CD4-positive, alpha-beta T cell (primary cell): ENCODE measurements around the gene CCDC87. TPM values are rescaled to one million over a fixed set of nuclear protein-coding genes. Genes with fewer than 3 reads are reported as not detected.
A peak's percentile ranks its signal among the peaks of the same experiment; 100 is the strongest.

Experiments
- ATAC-seq: fragments of 200-7000 bp; cut with Tn5 transposase; one replicate; pipeline ENCODE4 v1.10.0; 2022; ENCODE audit warnings: mild to moderate bottlenecking; ENCODE audit not compliant: poor library complexity
- CTCF ChIA-PET: fragments of 350-600 bp; sonication (Branson Sonifier 250); formaldehyde crosslinking; loops from one replicate; lab custom pipeline; 2021; ENCODE audit warnings: antibody characterized with exemption, inconsistent platforms; lab: Charles Lee
- POLR2A ChIA-PET: fragments of 350-600 bp; sonication (Branson Sonifier 250); formaldehyde crosslinking; loops from one replicate; lab custom pipeline; 2021; ENCODE audit warnings: antibody characterized with exemption, inconsistent platforms; lab: Charles Lee
- DNase-seq, 14 experiments: peaks; one replicate each; pipeline ENCODE4 v3.0.0-alpha.2; 2013 to 2020; ENCODE audit warnings: mixed read lengths in 2 of 14
- H3K27ac ChIP-seq, 2 donors: one replicate each; pipeline versions ENCODE4 v1.5.1 to v1.7.0; 2013; ENCODE audit warnings: low read length in 2 of 2, low read depth in 1 of 2, mild to moderate bottlenecking in 1 of 2
- H3K27me3 ChIP-seq, 2 experiments: 1 replicate in 1 of 2; 2 replicates in 1 of 2; pipeline versions ENCODE4 v1.6.1 to v1.7.0; 2013; ENCODE audit warnings: low read length in 2 of 2, control low read depth in 1 of 2, mild to moderate bottlenecking in 1 of 2, moderate library complexity in 1 of 2; ENCODE audit not compliant: insufficient read depth in 2 of 2, control insufficient read depth in 1 of 2
- H3K36me3 ChIP-seq: one replicate; pipeline ENCODE4 v1.6.1; 2013; ENCODE audit warnings: low read length, control low read depth; ENCODE audit not compliant: insufficient read depth
- H3K4me1 ChIP-seq: one replicate; pipeline ENCODE4 v1.6.1; 2013; ENCODE audit warnings: low read length, control low read depth; ENCODE audit not compliant: insufficient read depth
- H3K4me3 ChIP-seq: one replicate; pipeline ENCODE4 v1.5.1; 2013; ENCODE audit warnings: mild to moderate bottlenecking, low read length, moderate library complexity
- H3K9me3 ChIP-seq, 2 experiments: 1 replicate in 1 of 2; 2 replicates in 1 of 2; pipeline versions ENCODE4 v1.6.1 to v1.7.0; 2013; ENCODE audit warnings: low read length in 2 of 2, mild to moderate bottlenecking in 2 of 2, control low read depth in 1 of 2, moderate library complexity in 1 of 2; ENCODE audit not compliant: control insufficient read depth in 1 of 2, insufficient read depth in 1 of 2
- H3K27ac Mint-ChIP-seq: one replicate; pipeline ENCODE4 v1.8.0; 2020; ENCODE audit warnings: mixed read lengths
- H3K27me3 Mint-ChIP-seq: one replicate; pipeline ENCODE4 v1.8.0; 2021; ENCODE audit warnings: mixed read lengths
- H3K36me3 Mint-ChIP-seq: one replicate; pipeline ENCODE4 v1.8.0; 2021; ENCODE audit warnings: low read depth, mixed read lengths
- H3K4me1 Mint-ChIP-seq: one replicate; pipeline ENCODE4 v1.8.0; 2021; ENCODE audit warnings: low read depth, mixed read lengths
- H3K4me3 Mint-ChIP-seq: one replicate; pipeline ENCODE4 v1.8.0; 2020; ENCODE audit warnings: mild to moderate bottlenecking, mixed read lengths
- H3K9me3 Mint-ChIP-seq: one replicate; pipeline ENCODE4 v1.8.0; 2020; ENCODE audit warnings: mixed read lengths
- intact Hi-C, 2 experiments: fragments of 100-400 bp; cut with DNase I in 1 of 2; cut with micrococcal nuclease in 1 of 2; formaldehyde crosslinking; loops; one replicate each; pipeline versions ENCODE4 v1.15.1 to v1.9.0; 2023 to 2025; cut with DNase I, micrococcal nuclease
- total RNA-seq, 174 experiments: library from RNA in 2 of 174; stranded (reverse) in 2 of 174; gene quantifications; one replicate each; pipeline ENCODE4 v1.2.3 and lab custom pipeline; 2021 to 2026
- TF ChIP-seq, protein P1 (sequence below): fragments of 200-600 bp; IDR thresholded peaks from one replicate; pipeline ENCODE4 v1.8.0; 2022; ENCODE audit warnings: antibody characterized with exemption, mild to moderate bottlenecking

The CCDC87 gene
- total RNA-seq, 2 experiments from 2014 or later: 0.22 to 0.25 TPM

DNA sequence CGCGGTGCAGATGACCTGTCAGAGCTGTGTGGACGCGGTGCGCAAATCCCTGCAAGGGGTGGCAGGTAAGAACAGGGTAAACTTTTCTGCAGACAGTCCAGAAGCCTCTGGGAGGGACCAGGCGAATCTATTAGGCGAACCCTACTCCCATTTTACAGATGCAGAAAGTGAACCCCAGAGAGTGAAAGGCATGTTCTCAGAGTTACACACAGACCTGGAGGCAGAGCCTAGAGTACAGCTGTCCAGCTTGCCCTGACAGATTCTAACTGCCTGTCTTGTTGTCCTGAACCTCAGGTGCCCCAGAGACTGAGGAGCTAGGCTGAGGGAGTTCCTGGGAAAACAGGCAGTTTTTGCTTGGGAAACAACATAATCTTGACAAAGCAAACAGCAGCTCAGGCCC lies 787 bp upstream of the CCDC87 start:
- peak overlapping the region; percentile 85 for H3K27ac Mint-ChIP-seq
- no peak for ATAC-seq
- no peaks in the 10 kb centered on the region for H3K27me3 ChIP-seq
- no peak for DNase-seq
- no peaks in the 10 kb centered on the region for H3K9me3 ChIP-seq
- peak overlapping the region in 1 of 2 donors; percentile 58 for H3K27ac ChIP-seq
- peak overlapping the region; percentile 79 for H3K4me3 ChIP-seq
- peaks cover 4% of the 10 kb centered on the region for H3K36me3 Mint-ChIP-seq
- no peaks in the 10 kb centered on the region for H3K9me3 Mint-ChIP-seq
- no peaks in the 10 kb centered on the region for H3K27me3 Mint-ChIP-seq
- POLR2A ChIA-PET: interaction anchor here (0.5 to 5.3 kb wide), 7 partner anchors 24 to 113 kb away, joined by 3 to 42 read pairs (median 4); partner anchors contain the start of genes DPP3, RBM14, RBM4 and RBM4B
- peaks cover 23% of the 10 kb centered on the region for H3K4me1 Mint-ChIP-seq
- intact Hi-C loops: loop anchor here (1.0 to 5.0 kb wide), 5 partner anchors 23 to 121 kb away; partner anchors contain the start of genes RBM4 (in 2 of the 2), RBM14 (in 1 of the 2) and RBM4B (in 1 of the 2)
- CTCF ChIA-PET: interaction anchor here (1.1 to 3.7 kb wide), 5 partner anchors 23 to 85 kb away, joined by 4 to 47 read pairs (median 12); partner anchors contain the start of genes RBM14 and RBM4B
- H3K4me1 ChIP-seq: peaks cover 39% of the 10 kb centered on the region
- H3K36me3 ChIP-seq: no peaks in the 10 kb centered on the region
- H3K4me3 Mint-ChIP-seq: peak overlapping the region; percentile 98
- TF ChIP-seq, protein P1, sequence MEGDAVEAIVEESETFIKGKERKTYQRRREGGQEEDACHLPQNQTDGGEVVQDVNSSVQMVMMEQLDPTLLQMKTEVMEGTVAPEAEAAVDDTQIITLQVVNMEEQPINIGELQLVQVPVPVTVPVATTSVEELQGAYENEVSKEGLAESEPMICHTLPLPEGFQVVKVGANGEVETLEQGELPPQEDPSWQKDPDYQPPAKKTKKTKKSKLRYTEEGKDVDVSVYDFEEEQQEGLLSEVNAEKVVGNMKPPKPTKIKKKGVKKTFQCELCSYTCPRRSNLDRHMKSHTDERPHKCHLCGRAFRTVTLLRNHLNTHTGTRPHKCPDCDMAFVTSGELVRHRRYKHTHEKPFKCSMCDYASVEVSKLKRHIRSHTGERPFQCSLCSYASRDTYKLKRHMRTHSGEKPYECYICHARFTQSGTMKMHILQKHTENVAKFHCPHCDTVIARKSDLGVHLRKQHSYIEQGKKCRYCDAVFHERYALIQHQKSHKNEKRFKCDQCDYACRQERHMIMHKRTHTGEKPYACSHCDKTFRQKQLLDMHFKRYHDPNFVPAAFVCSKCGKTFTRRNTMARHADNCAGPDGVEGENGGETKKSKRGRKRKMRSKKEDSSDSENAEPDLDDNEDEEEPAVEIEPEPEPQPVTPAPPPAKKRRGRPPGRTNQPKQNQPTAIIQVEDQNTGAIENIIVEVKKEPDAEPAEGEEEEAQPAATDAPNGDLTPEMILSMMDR: no peak

DNA sequence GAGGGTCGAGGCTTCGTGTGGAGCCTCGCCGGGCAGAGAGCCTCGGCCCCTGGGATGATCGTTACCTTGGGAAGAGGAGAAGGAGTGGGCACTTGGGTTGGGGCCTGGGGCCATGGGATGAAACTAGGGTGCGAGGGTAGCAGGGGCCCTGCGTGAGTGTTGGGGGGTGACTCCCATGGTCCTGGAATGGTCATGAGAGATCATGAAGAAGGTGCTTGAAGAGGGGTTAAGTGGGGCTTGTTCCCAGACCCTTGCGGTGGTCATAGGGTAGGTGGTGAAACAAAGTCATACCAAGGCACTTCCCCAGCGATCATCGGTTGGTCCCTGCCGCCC lies 406 bp upstream of the CCDC87 start:
- H3K4me3 Mint-ChIP-seq: peak overlapping the region; percentile 98
- CTCF ChIA-PET: interaction anchor here (0.8 to 3.7 kb wide), 11 partner anchors 12 to 241 kb away, joined by 3 to 47 read pairs (median 5); partner anchors contain the start of genes RBM14, RBM4 and RBM4B
- H3K4me1 ChIP-seq: peaks cover 39% of the 10 kb centered on the region
- peaks cover 23% of the 10 kb centered on the region for H3K4me1 Mint-ChIP-seq
- H3K27me3 ChIP-seq: no peaks in the 10 kb centered on the region
- DNase-seq: no peak
- H3K9me3 Mint-ChIP-seq: no peaks in the 10 kb centered on the region
- peak overlapping the region; percentile 85 for H3K27ac Mint-ChIP-seq
- H3K4me3 ChIP-seq: peak overlapping the region; percentile 79
- intact Hi-C loops: loop anchor here (1.0 to 5.0 kb wide), 5 partner anchors 23 to 121 kb away; partner anchors contain the start of genes RBM4 (in 2 of the 2), RBM14 (in 1 of the 2) and RBM4B (in 1 of the 2)
- H3K36me3 ChIP-seq: no peaks in the 10 kb centered on the region
- TF ChIP-seq, protein P1: no peak
- no peaks in the 10 kb centered on the region for H3K9me3 ChIP-seq
- POLR2A ChIA-PET: interaction anchor here (0.8 to 5.3 kb wide), 8 partner anchors 24 to 113 kb away, joined by 3 to 42 read pairs (median 12); partner anchors contain the start of genes DPP3, RBM14, RBM4 and RBM4B
- no peak for ATAC-seq
- no peaks in the 10 kb centered on the region for H3K27me3 Mint-ChIP-seq
- peak overlapping the region; percentile 58 to 81 for H3K27ac ChIP-seq
- peaks cover 4% of the 10 kb centered on the region for H3K36me3 Mint-ChIP-seq

- TF ChIP-seq, protein P1: no peak
- Histone ChIP-seq H3K27me3 (no peaks in the 10 kb centered on the region), H3K4me3 (no peak overlapping the region), H3K27ac (no peak overlapping the region), H3K9me3 (no peaks in the 10 kb centered on the region), H3K4me1 (peaks cover 39% of the 10 kb centered on the region), H3K36me3 (no peaks in the 10 kb centered on the region)
- POLR2A ChIA-PET: interaction anchor here (0.7 to 5.3 kb wide), 3 partner anchors 25 to 87 kb away, joined by 3 to 39 read pairs (median 18); partner anchors contain the start of genes RBM14, RBM4 and RBM4B
- Mint-ChIP-seq H3K9me3 (no peaks in the 10 kb centered on the region), H3K4me3 (peak overlapping the region; percentile 7), H3K27ac (no peak overlapping the region), H3K36me3 (peaks cover 4% of the 10 kb centered on the region), H3K4me1 (peaks cover 23% of the 10 kb centered on the region), H3K27me3 (no peaks in the 10 kb centered on the region)
- intact Hi-C loops: loop anchor here in 1 of 2 experiments (5.0 kb wide), 2 partner anchors 86 to 119 kb away; partner anchors contain the start of gene RBM4B
- ATAC-seq: no peak
- no peak for DNase-seq
- CTCF ChIA-PET: interaction anchor here (1.4 to 3.7 kb wide), 2 partner anchors 88 to 152 kb away, joined by 5 to 47 read pairs; partner anchors contain the start of genes MRPL11 and RBM4B
These were observed 1.7 kb downstream of the CCDC87 start for GRCh38 chr11:66591175-66591574.
